Esophagus mucosa (tissue), 1 donor: ENCODE measurements around the gene OR10A5. TPM values are rescaled to one million over a fixed set of nuclear protein-coding genes. Genes with fewer than 3 reads are reported as not detected.
"Not testable (repeated sequence)": the region's sequence is repeated elsewhere in the genome, so short reads cannot be mapped to it uniquely, and the experiment has no call there.

Experiments
- ATAC-seq: fragments of 200-7000 bp; cut with Tn5 transposase; one replicate; pipeline ENCODE4 v1.9.1; 2020
- total RNA-seq: library from RNA; stranded (reverse); gene quantifications from one replicate; pipeline ENCODE4 v1.2.4, GENCODE V29; 2023
- donor health status: DM: yes; HTN: yes; CAD: no.

Gene OR10A5
- total RNA-seq, 1 donor from 2014 or later: not detected

GRCh38 chr11:6876325-6876724 lies 30.8 kb downstream of the OR10A5 start, which contains the start of gene OR10A4:
Gene OR10A4, plus strand, starts transcription at chr11:6876625. Its CDS starts 23 bp downstream, at chr11:6876648.
- ATAC-seq: no peak

GRCh38 chr11:6876914-6877313 lies 31.4 kb downstream of the OR10A5 start:
- ATAC-seq: no peak

GRCh38 chr11:6882751-6883150 lies 37.3 kb downstream of the OR10A5 start:
- no peak for ATAC-seq

- not testable (repeated sequence) for ATAC-seq
Observed at GRCh38 chr11:6887711-6888110, 42.2 kb downstream of the OR10A5 start.

GRCh38 chr11:6888830-6889229 lies 43.3 kb downstream of the OR10A5 start:
- ATAC-seq: no peak

- no peak for ATAC-seq
Observed at GRCh38 chr11:6889835-6890234, 44.4 kb downstream of the OR10A5 start.

GRCh38 chr11:6892400-6892799 lies 46.9 kb downstream of the OR10A5 start, which contains the start of gene OR2D2:
Gene OR2D2, minus strand, starts transcription at chr11:6892500. Its CDS starts 0 bp downstream, at chr11:6892500.
- no peak for ATAC-seq

- no peak for ATAC-seq
Observed at GRCh38 chr11:6894097-6894496, 48.6 kb downstream of the OR10A5 start.

GRCh38 chr11:6895010-6895409 lies 49.5 kb downstream of the OR10A5 start:
- ATAC-seq: no peak

Other genes starting within 250 kb of the OR10A5 start
- gene RRP8, start 242.1 kb upstream of the OR10A5 start, total RNA-seq: 13.2 TPM
- gene ILK, start 241.9 kb upstream of the OR10A5 start, total RNA-seq: 32.4 TPM
- 101 TPM for gene TAF10, start 233.5 kb upstream of the OR10A5 start, total RNA-seq
- 38.7 TPM for gene TPP1, start 226.3 kb upstream of the OR10A5 start, total RNA-seq
- 1.4 TPM for gene DCHS1, start 189.9 kb upstream of the OR10A5 start, total RNA-seq
- gene MRPL17, start 162.3 kb upstream of the OR10A5 start, total RNA-seq: 37.1 TPM
- gene OR2AG2, start 73.7 kb upstream of the OR10A5 start, total RNA-seq: 0.04 TPM
- not detected for gene OR2AG1, start 62.7 kb upstream of the OR10A5 start, total RNA-seq
- 0.08 TPM for gene OR6A2, start 46.0 kb upstream of the OR10A5 start, total RNA-seq
- gene OR10A2, start 17.4 kb downstream of the OR10A5 start, total RNA-seq: not detected
- gene OR10A4, start 30.9 kb downstream of the OR10A5 start, total RNA-seq: not detected
- 0.20 TPM for gene OR2D2, start 46.8 kb downstream of the OR10A5 start, total RNA-seq
- gene OR2D3, start 75.3 kb downstream of the OR10A5 start, total RNA-seq: not detected
- 2.2 TPM for gene ZNF215, start 80.7 kb downstream of the OR10A5 start, total RNA-seq
- gene ZNF214, start 174.7 kb downstream of the OR10A5 start, total RNA-seq: 0.88 TPM
- not detected for gene NLRP14, start 174.8 kb downstream of the OR10A5 start, total RNA-seq
- not detected for gene RBMXL2, start 243.3 kb downstream of the OR10A5 start, total RNA-seq